Upper lobe of left lung (tissue), 4 donors: ENCODE measurements around the gene TMEM114.

Source experiments
- CTCF ChIP-seq, 6 experiments: fragments of 450-650 bp in 4 of 6; fragments of 200-600 bp in 2 of 6; sonication (generic) in 2 of 6; IDR thresholded peaks; one replicate each; pipeline ENCODE4 v1.5.1; 2016 to 2019; ENCODE audit warnings: antibody characterized with exemption in 6 of 6
- EP300 ChIP-seq, 4 donors: sonication (generic); formaldehyde crosslinking; IDR thresholded peaks; one replicate each; pipeline ENCODE4 v1.5.1; 2017; ENCODE audit warnings: antibody characterized with exemption in 4 of 4, control low read depth in 2 of 4
- POLR2A ChIP-seq, 4 donors: fragments of 450-650 bp; IDR thresholded peaks; one replicate each; pipeline ENCODE4 v1.5.1; 2016 to 2017; ENCODE audit warnings: antibody characterized with exemption in 4 of 4, mild to moderate bottlenecking in 2 of 4

- TF ChIP-seq EP300 (IDR thresholded peaks at IDR 0.05) (no peak), CTCF (IDR thresholded peaks at IDR 0.05) (no peak), POLR2A (IDR thresholded peaks at IDR 0.05) (no peak)
These were observed 40.4 kb downstream of the TMEM114 start for GRCh38 chr16:8549843-8550412.
